GM21825 (cell line): ENCODE data around the gene TPST1.
"Not testable (repeated sequence)": the region's sequence is repeated elsewhere in the genome, so short reads cannot be mapped to it uniquely, and the experiment has no call there.

Experiments used
- ATAC-seq: cut with Tn5 transposase; IDR thresholded peaks from one replicate; pipeline ENCODE4 v1.9.1; 2021; ENCODE audit warnings: mild to moderate bottlenecking, moderate library complexity; ENCODE audit not compliant: unreplicated experiment

The TPST1 gene

DNA sequence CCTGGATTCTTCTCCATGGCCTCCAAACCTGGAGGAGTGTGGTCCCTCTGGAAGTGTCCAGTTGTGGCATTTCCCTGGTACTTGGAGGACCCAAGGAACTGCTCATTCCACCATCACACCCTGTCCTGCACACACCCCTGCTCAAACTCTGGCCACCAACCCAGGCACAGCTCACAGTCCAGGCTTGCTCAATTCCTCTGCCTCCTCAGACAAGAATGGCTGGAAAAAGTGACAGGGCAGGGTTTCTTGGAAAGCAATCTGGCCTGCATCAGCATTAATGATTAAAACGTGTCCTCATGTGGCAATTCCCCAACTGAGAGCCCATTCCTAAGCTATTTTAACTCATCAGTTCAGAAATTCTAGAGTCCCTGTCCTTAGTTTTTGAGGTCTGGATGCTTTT, 17.2 kb upstream of the TPST1 start:
- no peak for ATAC-seq

- ATAC-seq: no peak
These were observed 16.5 kb upstream of the TPST1 start for GRCh38 chr7:66188645-66189044.

GRCh38 chr7:66189695-66190503, 15.2 kb upstream of the TPST1 start:
- no peak for ATAC-seq

GRCh38 chr7:66190504-66190857, 14.7 kb upstream of the TPST1 start:
- ATAC-seq: no peak

DNA sequence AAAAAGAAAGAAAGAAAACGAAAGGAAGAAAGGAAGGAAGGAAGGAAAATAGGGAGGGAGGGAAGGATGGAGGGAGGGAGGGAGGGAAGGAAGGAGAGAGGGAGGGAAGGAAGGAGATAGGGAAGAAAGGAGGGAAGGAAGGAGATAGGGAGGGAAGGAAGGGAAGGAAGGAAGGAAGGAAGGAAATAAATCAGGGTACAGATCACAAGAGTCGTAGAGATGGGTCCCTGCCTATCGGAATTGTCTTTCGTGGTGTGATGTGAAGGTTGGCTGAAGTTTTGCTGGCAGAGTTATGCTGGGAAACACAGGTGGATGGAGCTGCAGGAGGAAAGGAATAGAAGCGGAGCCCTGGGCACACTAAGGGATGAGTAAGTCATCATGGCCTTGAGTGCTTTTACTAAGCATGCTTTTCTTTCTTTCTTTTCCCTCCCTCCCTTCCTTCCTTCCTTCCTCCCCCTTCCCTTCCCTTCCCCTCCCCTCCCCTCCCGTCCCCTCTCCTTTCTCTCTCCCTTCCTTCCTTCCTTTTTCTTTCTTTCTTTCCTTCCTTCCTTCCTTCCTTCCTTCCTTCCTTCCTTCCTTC, 11.9 kb upstream of the TPST1 start:
- ATAC-seq: no peak

- ATAC-seq: no peak
These were observed 6.7 kb upstream of the TPST1 start for GRCh38 chr7:66198469-66198868.

DNA sequence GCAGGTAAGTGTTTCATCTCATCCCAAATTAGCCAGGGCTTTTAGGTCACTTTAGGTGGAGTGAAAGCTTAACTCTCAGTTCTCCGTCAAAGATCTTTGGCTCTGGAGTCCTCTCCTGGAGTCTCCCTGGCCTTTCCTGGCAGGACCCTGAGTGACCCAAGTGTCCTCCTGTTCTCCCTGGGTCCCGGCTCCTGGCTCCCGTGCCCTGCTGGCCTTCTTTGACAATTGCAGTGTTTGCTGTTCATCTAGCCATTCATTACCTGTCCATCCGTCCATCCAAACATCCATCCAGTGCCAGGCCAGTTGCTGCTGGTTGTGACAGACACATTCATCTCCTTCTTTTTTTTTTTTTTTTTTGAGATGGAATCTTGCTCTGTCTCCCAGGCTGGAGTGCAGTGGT, 6.2 kb upstream of the TPST1 start:
- ATAC-seq: no peak

- no peak for ATAC-seq
These were observed 2.7 kb upstream of the TPST1 start for GRCh38 chr7:66202441-66202840.

GRCh38 chr7:66205741-66206090, 582 bp downstream of the TPST1 start:
- no peak for ATAC-seq

DNA sequence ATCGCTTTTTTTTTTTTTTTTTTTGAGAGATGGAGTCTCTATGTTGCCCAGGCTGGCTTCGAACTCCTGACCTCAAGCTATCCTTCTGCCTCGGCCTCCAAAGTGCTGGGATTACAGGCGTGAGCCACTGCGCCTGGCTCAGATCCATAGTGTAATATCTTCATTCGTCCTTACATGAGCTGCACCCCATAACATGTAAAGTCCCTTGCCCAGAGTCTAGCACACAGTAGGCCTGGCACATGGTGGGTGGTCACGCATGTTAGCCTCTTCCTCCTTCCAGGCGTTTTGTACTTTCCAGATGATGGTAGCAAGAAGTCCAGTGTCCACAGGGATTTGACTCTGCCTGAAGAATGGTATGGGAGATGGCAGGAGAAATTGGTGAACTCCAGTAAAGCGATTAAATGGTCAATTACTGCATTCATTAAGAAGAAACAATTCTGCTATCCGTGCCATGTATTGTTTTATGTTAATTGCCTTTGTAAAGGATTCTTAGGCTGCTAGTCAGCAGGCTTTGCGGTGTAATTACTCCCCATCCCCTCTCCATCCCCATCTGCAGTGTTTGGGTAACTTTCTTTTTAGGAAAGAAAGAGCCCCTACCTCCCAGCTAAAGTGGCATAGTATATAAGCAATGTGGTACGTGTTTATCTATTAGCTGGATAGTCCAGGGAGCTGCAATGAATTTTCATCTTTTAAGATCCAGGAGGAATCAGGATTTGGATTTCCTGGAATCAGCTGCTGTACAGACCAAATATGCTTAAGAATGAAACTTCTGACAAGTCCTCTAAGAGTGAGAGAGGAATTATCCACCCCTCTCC, 1.2 kb downstream of the TPST1 start:
- ATAC-seq: no peak

- ATAC-seq: no peak
These were observed 1.8 kb downstream of the TPST1 start for GRCh38 chr7:66206934-66207240.

- no peak for ATAC-seq
These were observed 2.4 kb downstream of the TPST1 start for GRCh38 chr7:66207540-66207939.

DNA sequence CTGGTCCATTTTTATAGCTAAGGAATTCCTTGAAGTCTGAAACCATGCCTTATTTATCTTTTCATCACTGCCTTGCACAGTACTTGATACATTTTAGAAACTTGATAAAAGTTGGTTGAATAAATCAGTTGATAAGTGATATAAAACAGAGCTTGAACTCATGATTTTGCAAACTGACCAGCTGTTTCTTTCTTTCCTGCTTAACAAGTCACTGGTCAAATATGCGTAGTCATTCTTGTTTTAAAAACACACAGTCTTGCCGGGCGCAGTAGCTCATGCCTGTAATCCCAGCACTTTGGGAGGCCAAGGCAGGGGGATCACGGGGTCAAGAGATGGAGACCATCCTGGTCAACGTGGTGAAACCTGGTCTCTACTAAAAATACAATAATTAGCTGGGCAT, 6.3 kb downstream of the TPST1 start:
- ATAC-seq: no peak

GRCh38 chr7:66213637-66214036, 8.5 kb downstream of the TPST1 start:
- ATAC-seq: no peak

GRCh38 chr7:66216687-66217086, 11.6 kb downstream of the TPST1 start:
- ATAC-seq: no peak

DNA sequence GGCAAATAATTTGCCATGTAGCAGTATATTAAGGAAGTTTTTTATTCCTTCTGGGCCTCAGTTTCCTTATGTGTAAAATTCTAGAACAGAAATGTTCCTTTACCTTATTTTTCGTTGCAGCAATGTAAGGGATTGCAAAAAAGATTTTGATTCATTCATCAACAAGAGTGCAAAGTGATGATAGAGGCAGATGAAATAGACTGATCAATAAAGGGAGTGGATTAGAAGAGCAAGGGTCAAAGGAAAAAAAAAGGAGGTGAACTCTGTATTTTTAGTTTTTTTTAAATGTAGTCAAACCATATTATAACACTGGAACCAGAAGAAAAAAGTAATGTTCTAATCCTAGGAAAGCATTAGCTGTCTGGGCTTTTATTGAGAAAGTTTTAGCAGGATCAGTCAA, 14.7 kb downstream of the TPST1 start:
- ATAC-seq: no peak

DNA sequence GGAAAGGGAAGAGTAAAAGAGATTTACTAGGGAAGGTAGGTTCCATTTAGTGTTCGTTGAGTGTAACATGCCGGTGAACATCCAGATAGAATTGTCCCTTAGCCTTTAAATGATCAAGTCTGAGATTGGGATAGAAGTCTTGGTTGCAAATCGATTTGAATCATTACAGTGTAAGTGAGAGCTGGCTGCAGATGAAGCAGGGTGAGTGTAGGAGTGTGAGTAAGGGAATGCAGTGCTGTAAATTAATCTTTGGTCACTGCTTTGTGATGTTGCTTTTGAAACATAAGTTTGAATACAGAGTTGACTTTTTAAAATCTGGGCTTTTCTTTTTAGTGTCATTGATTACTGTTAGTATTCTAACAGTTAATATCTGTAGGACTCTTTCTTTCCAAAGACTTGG, 16.3 kb downstream of the TPST1 start:
- no peak for ATAC-seq

- ATAC-seq: no peak
These were observed 22.7 kb downstream of the TPST1 start for GRCh38 chr7:66227808-66228207.

DNA sequence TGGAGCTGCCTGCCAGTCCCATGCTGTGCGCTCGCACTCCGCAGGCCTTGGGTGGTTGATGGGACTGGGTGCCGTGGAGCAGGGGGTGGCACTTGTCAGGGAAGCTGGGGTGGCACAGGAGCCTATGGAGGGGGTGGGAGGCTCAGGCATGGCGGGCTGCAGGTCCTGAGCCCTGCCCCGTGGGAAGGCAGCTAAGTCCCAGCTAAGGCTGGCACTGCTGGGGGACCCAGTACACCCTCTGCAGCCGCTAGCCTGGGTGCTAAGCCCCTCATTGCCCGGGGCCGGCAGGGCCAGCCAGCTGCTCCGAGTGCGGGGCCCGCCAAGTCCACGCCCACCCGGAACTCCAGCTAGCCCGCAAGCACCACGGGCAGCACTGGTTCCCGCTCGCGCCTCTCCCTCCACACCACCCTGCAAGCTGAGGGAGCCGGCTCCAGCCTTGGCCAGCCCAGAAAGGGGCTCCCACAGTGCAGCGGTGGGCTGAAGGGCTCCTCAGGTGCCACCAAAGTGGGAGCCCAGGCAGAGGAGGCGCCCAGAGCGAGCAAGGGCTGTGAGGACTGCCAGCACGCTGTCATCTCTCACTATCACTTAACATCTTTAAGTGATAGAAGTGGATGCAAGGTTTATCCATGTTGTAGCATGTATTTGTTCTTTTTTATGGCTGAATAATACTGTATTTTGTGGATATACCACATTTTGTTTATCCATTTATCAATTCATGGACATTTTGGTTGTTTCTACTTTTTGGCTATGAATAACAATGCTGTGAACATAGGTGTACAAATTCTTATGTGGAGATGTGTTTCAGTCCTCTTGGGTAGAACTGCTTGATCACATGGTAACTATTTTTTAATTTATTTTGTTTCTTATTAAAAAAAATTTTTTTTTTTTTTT, 26.4 kb downstream of the TPST1 start:
- not testable (repeated sequence) for ATAC-seq

- ATAC-seq: no peak
These were observed 28.5 kb downstream of the TPST1 start for GRCh38 chr7:66233638-66234037.

DNA sequence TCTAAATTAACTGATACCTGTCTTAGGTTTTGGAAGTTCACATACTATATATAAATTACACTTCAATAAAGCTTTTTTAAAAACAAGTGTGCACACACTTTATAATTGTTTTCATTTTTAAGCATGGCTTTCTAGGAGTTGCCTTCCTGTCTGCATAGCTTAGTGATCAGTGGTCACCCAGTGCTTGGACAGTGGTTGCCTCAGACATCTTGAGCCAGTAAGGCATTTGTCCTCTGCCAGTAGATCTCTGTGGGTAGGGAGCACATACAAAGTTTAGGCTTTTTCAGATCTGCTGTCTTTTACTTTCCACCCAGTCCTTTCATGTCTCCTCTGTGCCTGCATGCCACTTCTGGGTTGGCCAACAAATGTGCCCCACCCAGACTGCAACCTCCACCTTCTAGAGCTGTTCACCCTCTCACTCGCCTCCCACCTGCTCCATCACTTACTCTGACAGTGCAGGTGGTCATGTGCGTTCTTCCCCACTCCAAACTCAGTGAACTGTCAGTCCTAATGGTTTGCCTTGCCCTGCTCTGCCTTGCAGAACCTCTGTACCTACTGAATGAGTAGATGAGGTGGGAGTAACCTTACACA, 31.7 kb downstream of the TPST1 start:
- no peak for ATAC-seq
